ENCODE data around the gene SMOC1.

- TF ChIP-seq EZH2 (IDR thresholded peaks at IDR 0.05; ENCODE audit: insufficient read depth, poor library complexity, severe bottlenecking), result no peak
- no peak for TF ChIP-seq EZH2phosphoT487 (IDR thresholded peaks at IDR 0.05; ENCODE audit: insufficient read depth, low read depth)
Measured at GRCh38 chr14:69877492-69877891, 1.7 kb upstream of the SMOC1 start.

All from GM23248 (cell line).